ENCODE results near the gene CLPTM1L.

DNA sequence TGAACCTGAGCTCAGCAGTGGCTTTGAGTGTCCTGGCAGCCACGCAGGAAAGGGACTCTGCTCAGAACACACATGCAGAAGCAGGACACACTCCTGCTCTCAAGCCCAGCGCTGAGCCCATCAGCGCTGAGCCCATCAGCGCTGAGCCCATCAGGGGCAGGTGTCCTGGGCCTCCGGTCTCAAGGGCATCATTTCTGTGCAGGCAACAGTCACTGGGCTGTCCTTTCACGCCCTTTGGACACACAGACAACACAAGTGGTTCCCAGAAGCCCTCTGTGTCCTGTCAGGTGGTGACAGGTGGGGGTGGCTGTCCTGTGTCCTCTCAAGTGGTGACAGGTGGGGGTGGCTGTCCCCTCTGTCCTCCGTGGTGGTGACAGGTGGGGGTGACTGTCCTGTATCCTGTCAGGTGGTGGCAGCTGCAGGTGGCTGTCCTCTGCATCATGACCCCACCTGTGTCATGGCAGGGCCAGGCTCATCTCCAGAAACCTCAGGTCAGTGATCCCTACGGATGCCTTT is 39.0 kb upstream of the CLPTM1L start:
- no peak for TF ChIP-seq EZH2 (IDR thresholded peaks at IDR 0.05; ENCODE audit: borderline replicate concordance, low read depth, low read length, poor library complexity, severe bottlenecking)
- TF ChIP-seq, protein P1, sequence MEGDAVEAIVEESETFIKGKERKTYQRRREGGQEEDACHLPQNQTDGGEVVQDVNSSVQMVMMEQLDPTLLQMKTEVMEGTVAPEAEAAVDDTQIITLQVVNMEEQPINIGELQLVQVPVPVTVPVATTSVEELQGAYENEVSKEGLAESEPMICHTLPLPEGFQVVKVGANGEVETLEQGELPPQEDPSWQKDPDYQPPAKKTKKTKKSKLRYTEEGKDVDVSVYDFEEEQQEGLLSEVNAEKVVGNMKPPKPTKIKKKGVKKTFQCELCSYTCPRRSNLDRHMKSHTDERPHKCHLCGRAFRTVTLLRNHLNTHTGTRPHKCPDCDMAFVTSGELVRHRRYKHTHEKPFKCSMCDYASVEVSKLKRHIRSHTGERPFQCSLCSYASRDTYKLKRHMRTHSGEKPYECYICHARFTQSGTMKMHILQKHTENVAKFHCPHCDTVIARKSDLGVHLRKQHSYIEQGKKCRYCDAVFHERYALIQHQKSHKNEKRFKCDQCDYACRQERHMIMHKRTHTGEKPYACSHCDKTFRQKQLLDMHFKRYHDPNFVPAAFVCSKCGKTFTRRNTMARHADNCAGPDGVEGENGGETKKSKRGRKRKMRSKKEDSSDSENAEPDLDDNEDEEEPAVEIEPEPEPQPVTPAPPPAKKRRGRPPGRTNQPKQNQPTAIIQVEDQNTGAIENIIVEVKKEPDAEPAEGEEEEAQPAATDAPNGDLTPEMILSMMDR (conservative IDR thresholded peaks at IDR 0.05; ENCODE audit: low read depth, low read length): no peak

All from A673 (cell line).